Left colon (tissue), 2 donors: Measurements from ENCODE around the gene FRS2. TPM values are rescaled to one million over a fixed set of nuclear protein-coding genes. Genes with fewer than 3 reads are reported as not detected.
"Not testable (repeated sequence)": the region's sequence is repeated elsewhere in the genome, so short reads cannot be mapped to it uniquely, and the experiment has no call there.

Experiments used
- ATAC-seq: fragments of 200-7000 bp; cut with Tn5 transposase; one replicate; pipeline ENCODE4 v1.9.1; 2020; ENCODE audit warnings: mild to moderate bottlenecking, moderate library complexity
- DNase-seq, 2 donors: peaks; one replicate each; pipeline ENCODE4 v3.0.0-alpha.2; 2020
- intact Hi-C, 2 donors: fragments of 100-400 bp; cut with DNase I in 1 of 2; cut with micrococcal nuclease in 1 of 2; formaldehyde crosslinking; loops; one replicate each; pipeline versions ENCODE4 v1.11.2 to v1.14.0; 2022; cut with DNase I, micrococcal nuclease
- microRNA-seq, 2 donors: library from miRNA; unstranded; fragments of <30 nt; microRNA quantifications; one replicate each; pipeline versions ENCODE4 v1.1.0 to v1.2.0, GENCODE V29; 2020
- total RNA-seq, 2 donors: library from RNA; stranded (reverse); fragmentation: NEBNext Ultra II Directional; extraction: Animal tissue kit (Norgen Biotek cat#: 25700); gene quantifications; one replicate each; pipeline ENCODE4 v1.2.1, GENCODE V29; 2021
- donor health status: DM: no; HTN: no; CAD: no.
- donor health status: DM: yes; HTN: yes; CAD: no.

FRS2 gene
- total RNA-seq, 2 donors from 2014 or later, result 25.8 TPM

DNA sequence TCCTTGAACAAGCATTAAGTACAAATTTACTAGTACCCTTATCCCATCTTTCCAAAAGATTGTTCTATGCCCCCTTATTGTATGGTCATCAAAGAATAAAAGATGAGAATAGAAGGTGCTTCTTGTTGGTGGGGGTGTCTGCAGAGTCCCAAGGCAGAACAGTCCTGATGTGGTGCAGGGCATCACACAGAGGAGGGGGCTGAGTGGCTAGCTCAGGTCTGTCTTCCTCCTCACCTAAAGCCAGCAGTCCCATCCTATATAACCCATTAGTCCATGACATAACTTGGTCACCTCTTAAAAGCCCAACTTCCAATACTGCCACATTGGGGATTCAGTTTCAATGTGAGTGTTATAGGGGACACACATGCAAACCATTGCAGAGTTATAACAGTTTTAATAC is 130.6 kb downstream of the FRS2 start:
- no peak for ATAC-seq
- intact Hi-C loops, result no loop called here
- DNase-seq, result no peak

- DNase-seq (no peak), ATAC-seq (no peak)
- intact Hi-C loops, result no loop called here
Measured at GRCh38 chr12:69601962-69602685, 131.9 kb downstream of the FRS2 start.

GRCh38 chr12:69602954-69603353 is 132.8 kb downstream of the FRS2 start:
- no peak for DNase-seq
- no peak for ATAC-seq
- intact Hi-C loops, result no loop called here

GRCh38 chr12:69603556-69603955 is 133.4 kb downstream of the FRS2 start:
- ATAC-seq, intact Hi-C loops, DNase-seq: not testable (repeated sequence)

GRCh38 chr12:69604275-69604674 is 134.1 kb downstream of the FRS2 start:
- intact Hi-C loops, ATAC-seq, DNase-seq: not testable (repeated sequence)

GRCh38 chr12:69608114-69608513 is 137.9 kb downstream of the FRS2 start:
- DNase-seq (no peak), ATAC-seq (no peak)
- intact Hi-C loops, result no loop called here

DNA sequence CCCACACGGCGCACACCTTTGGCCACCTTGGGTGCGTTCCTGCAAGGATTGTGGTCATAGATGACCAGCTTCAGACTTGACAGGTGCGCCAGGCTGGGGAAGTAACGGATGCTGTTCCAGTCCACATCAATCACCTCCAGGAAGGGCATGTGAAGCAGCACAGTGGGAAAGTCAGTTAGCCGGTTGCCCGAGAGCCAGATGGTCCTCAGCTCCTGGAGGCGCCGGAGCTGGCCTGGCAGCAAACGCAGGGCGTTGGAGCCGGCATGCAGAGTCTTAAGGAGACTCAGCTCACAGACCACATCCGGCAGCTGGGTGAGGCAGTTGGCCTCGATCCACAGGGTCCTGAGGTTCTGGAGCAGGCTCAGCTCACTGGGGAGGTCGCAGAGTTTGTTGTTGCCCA is 139.9 kb downstream of the FRS2 start:
- intact Hi-C loops, result no loop called here
- DNase-seq (no peak), ATAC-seq (no peak)

GRCh38 chr12:69610729-69611128 is 140.5 kb downstream of the FRS2 start, which contains the start of gene LRRC10:
Gene LRRC10 (minus strand): TSS chr12:69610907. CDS start chr12:69610838, 69 bp downstream.
- ATAC-seq, result no peak
- DNase-seq, result no peak
- intact Hi-C loops, result no loop called here

GRCh38 chr12:69613351-69613750 is 143.2 kb downstream of the FRS2 start:
- intact Hi-C loops, result no loop called here
- no peak for DNase-seq
- ATAC-seq, result no peak

DNA sequence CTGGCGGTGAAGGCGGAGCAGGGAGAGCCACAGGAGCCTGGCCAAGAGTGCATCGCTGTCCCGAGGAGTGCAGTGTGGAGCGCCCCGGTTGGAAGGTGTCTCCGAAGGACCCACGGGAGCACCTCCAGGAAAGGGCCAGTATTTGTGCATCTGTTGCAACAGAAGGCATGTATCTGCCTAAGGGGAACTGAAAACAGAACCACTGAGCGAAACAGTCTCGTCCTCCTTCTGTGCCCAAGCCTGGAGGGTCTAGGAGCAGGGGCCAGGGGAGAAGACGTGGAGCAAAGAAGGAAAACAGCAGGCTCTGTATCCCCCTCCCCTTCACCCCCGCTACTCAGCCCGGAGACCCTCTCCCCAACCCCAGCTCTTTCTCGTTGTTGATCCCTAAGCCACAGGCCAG is 145.8 kb downstream of the FRS2 start:
- ATAC-seq, result no peak
- intact Hi-C loops, result no loop called here
- no peak for DNase-seq

GRCh38 chr12:69619050-69619449 is 148.9 kb downstream of the FRS2 start:
- intact Hi-C loops, result no loop called here
- DNase-seq (no peak), ATAC-seq (no peak)

GRCh38 chr12:69620077-69620476 is 149.9 kb downstream of the FRS2 start:
- no peak for ATAC-seq
- intact Hi-C loops, result no loop called here
- no peak for DNase-seq

DNA sequence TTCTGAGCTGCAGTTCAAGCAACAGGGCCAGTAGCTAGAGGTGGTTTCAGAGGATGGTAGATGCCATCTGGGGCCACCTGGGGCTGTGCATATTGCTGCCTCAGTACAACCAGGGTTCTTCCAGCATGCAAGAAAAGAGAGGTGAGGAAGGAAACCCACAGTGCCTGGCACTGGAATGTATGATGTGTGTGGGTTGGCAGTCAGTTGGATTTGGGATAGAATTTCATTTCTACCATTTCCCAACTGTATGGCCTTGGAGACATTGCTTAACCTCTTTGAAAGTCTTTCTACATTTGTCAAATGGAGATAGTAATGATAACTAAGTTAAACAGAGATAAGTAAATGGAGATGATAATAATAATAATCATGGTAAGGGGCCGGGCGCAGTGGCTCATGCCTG is 150.7 kb downstream of the FRS2 start:
- DNase-seq (no peak), ATAC-seq (no peak)
- intact Hi-C loops, result no loop called here

DNA sequence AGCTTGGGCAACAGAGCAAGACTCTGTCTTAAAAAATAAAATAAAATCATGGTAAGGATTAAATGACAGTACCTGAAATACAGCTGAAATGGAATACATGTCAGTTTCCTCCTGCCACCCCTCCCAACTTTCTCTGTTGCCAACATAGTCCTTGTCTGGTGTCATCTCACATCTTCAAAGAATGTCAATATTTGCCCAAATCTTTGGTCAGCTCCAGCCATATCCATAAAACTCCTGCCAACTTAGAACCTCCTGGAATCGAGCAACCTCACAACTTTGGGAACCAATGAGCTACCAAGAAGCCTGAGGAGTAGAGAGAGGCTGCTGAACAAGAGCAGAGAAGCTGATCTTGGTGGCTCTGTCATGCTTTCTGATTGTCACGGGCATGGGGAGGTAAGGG is 151.4 kb downstream of the FRS2 start:
- ATAC-seq, result no peak
- no peak for DNase-seq
- intact Hi-C loops, result no loop called here

- no peak for DNase-seq
- ATAC-seq, result no peak
- intact Hi-C loops, result no loop called here
Measured at GRCh38 chr12:69623970-69624369, 153.8 kb downstream of the FRS2 start.

DNA sequence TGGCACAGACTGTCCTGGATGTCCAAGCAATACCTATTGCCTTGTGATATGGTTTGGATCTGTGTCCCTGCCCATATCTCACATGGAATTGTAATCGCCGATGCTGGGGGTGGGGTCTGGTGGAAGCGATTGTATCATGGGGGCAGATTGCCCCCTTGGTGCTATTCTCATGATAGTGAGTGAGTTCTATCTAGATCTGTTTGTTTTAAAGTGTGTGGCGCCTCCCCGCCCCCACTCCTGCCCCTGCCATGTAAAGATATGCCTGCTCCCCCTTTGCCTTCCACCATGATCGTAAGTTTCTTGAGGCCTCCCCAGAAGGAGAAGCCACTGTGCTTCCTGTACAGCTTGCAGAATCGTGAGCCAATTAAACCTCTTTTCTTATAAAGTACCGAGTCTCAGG is 157.3 kb downstream of the FRS2 start:
- intact Hi-C loops, result no loop called here
- no peak for DNase-seq
- no peak for ATAC-seq

Small RNAs within 50 kb of the gene (microRNA-seq; reads per million reads assigned to microRNA genes)
- gene MIR3913-1, result 0 reads per million in 2 donors
- gene MIR3913-2, result 0 reads per million in 2 donors

Other genes starting within 250 kb of the FRS2 start
- 10 to 100 TPM; 44.9 to 51.5 TPM for gene CPSF6, start 230.8 kb upstream of the FRS2 start, total RNA-seq
- gene LYZ, start 122.0 kb upstream of the FRS2 start, total RNA-seq, result 10 to 100 TPM; 14.3 to 97.8 TPM
- gene YEATS4, start 110.6 kb upstream of the FRS2 start, total RNA-seq, result 10 to 100 TPM in 1 of 2 donors, 1 to 10 TPM in 1; 7.3 to 11.6 TPM
- 100 to 1,000 TPM in 1 of 2 donors, 10 to 100 TPM in 1; 95.7 to 108 TPM for gene CCT2, start 115.1 kb downstream of the FRS2 start, total RNA-seq
- not detected for gene LRRC10, start 140.5 kb downstream of the FRS2 start, total RNA-seq
- not detected for gene BEST3, start 228.9 kb downstream of the FRS2 start, total RNA-seq